SK-N-MC (cell line): ENCODE measurements around the gene RRP12.

Experiments
- EZH2 ChIP-seq: fragments of 200-600 bp; sonication (generic); IDR thresholded peaks from one replicate; pipeline ENCODE4 v1.6.1; 2017; ENCODE audit warnings: antibody characterized with exemption
- FOXP2 ChIP-seq: optimal IDR thresholded peaks from 2 replicates; pipeline ENCODE3; 2011; ENCODE audit warnings: mild to moderate bottlenecking, moderate library complexity; ENCODE audit not compliant: insufficient read depth; ENCODE audit errors: extremely low read length, control extremely low read depth
- POLR2AphosphoS5 ChIP-seq: IDR thresholded peaks from 2 replicates; pipeline ENCODE4 v1.6.1; 2012; ENCODE audit warnings: mild to moderate bottlenecking, low read depth, low read length, borderline replicate concordance

- TF ChIP-seq POLR2AphosphoS5 (no peak), EZH2 (no peak), FOXP2 (no peak)
Measured at GRCh38 chr10:97450828-97451227, 49.7 kb upstream of the RRP12 start.
